PC-9 (cell line): ENCODE measurements around the gene LRP2.

Experiments
- EZH2 ChIP-seq: fragments of 200-600 bp; sonication (generic); IDR thresholded peaks from 2 replicates; pipeline ENCODE4 v1.8.0; 2017; ENCODE audit warnings: antibody characterized with exemption, low read depth
- TF ChIP-seq, protein P1 (sequence below): fragments of 200-600 bp; sonication (generic); conservative IDR thresholded peaks from 2 replicates; pipeline ENCODE4 v1.6.1; 2017; ENCODE audit warnings: mixed run types, antibody characterized with exemption, mild to moderate bottlenecking, moderate library complexity

DNA sequence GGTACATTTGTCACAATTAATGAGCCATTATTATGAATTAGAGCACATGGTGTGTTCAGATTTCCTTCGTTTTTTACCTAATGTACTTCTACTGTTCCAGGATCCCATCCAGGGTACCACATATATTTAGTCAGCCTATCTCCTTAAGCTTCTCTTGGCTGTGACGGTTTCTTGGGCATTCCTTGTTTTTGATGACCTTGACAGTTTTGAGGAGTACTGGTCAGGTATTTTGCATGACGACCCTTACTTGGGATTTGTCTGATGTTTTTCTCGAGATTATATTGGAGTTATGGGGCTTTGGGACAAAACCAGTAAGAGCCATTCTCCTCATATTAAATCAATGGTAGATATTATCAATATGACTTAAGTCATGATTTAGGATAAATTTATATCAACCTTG, 10.2 kb upstream of the LRP2 start:
- TF ChIP-seq, protein P1, sequence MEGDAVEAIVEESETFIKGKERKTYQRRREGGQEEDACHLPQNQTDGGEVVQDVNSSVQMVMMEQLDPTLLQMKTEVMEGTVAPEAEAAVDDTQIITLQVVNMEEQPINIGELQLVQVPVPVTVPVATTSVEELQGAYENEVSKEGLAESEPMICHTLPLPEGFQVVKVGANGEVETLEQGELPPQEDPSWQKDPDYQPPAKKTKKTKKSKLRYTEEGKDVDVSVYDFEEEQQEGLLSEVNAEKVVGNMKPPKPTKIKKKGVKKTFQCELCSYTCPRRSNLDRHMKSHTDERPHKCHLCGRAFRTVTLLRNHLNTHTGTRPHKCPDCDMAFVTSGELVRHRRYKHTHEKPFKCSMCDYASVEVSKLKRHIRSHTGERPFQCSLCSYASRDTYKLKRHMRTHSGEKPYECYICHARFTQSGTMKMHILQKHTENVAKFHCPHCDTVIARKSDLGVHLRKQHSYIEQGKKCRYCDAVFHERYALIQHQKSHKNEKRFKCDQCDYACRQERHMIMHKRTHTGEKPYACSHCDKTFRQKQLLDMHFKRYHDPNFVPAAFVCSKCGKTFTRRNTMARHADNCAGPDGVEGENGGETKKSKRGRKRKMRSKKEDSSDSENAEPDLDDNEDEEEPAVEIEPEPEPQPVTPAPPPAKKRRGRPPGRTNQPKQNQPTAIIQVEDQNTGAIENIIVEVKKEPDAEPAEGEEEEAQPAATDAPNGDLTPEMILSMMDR = no peak
- no peak for TF ChIP-seq EZH2
